ENCODE measurements around the gene G6PC3.
"Not testable (repeated sequence)": the region's sequence is repeated elsewhere in the genome, so short reads cannot be mapped to it uniquely, and the experiment has no call there.

G6PC3 gene

GRCh38 chr17:44101858-44102257, 31.3 kb downstream of the G6PC3 start:
- not testable (repeated sequence) for H3K27ac ChIP-seq (ENCODE audit: low read depth, low read length); H3K27me3 ChIP-seq (ENCODE audit: control insufficient read depth in 1 of 2, insufficient read depth in 2 of 2, low read length in 2 of 2); H3K9ac ChIP-seq (ENCODE audit: low read length); H3K4me3 ChIP-seq (ENCODE audit: low read depth in 1 of 2, low read length in 2 of 2); H3K9me3 ChIP-seq (ENCODE audit: low read length)
- H3K36me3 ChIP-seq (ENCODE audit: insufficient read depth, low read length): peaks cover 22% of the 10 kb centered on the region
- H3K4me1 ChIP-seq (ENCODE audit: insufficient read depth, low read length): peaks cover 32% of the 10 kb centered on the region

- Histone ChIP-seq H3K4me3 (ENCODE audit: low read depth in 1 of 2, low read length in 2 of 2) (no peak overlapping the region), H3K27ac (ENCODE audit: low read depth, low read length) (no peak overlapping the region), H3K4me1 (ENCODE audit: insufficient read depth, low read length) (peaks cover 36% of the 10 kb centered on the region), H3K27me3 (ENCODE audit: control insufficient read depth in 1 of 2, insufficient read depth in 2 of 2, low read length in 2 of 2) (no peaks in the 10 kb centered on the region), H3K9ac (ENCODE audit: low read length) (no peak overlapping the region), H3K9me3 (ENCODE audit: low read length) (no peaks in the 10 kb centered on the region), H3K36me3 (ENCODE audit: insufficient read depth, low read length) (peaks cover 22% of the 10 kb centered on the region)
Measured at GRCh38 chr17:44102849-44103622, 32.5 kb downstream of the G6PC3 start.

- no peak overlapping the region for H3K9ac ChIP-seq (ENCODE audit: low read length)
- peaks cover 60% of the 10 kb centered on the region for H3K4me1 ChIP-seq (ENCODE audit: insufficient read depth, low read length)
Measured at GRCh38 chr17:44105483-44105882, 34.9 kb downstream of the G6PC3 start.

GRCh38 chr17:44105941-44106340, 35.4 kb downstream of the G6PC3 start:
- peaks cover 22% of the 10 kb centered on the region for H3K36me3 ChIP-seq (ENCODE audit: insufficient read depth, low read length)
- peaks cover 65% of the 10 kb centered on the region for H3K4me1 ChIP-seq (ENCODE audit: insufficient read depth, low read length)
- no peaks in the 10 kb centered on the region for H3K27me3 ChIP-seq (ENCODE audit: control insufficient read depth in 1 of 2, insufficient read depth in 2 of 2, low read length in 2 of 2)
- no peak overlapping the region for H3K27ac ChIP-seq (ENCODE audit: low read depth, low read length)
- H3K9me3 ChIP-seq (ENCODE audit: low read length): no peaks in the 10 kb centered on the region
- no peak overlapping the region for H3K4me3 ChIP-seq (ENCODE audit: low read depth in 1 of 2, low read length in 2 of 2)
- H3K9ac ChIP-seq (ENCODE audit: low read length): no peak overlapping the region

More at GRCh38 chr17:44105483-44105882, 34.9 kb downstream of the G6PC3 start:
- no peak overlapping the region for H3K27ac ChIP-seq (ENCODE audit: low read depth, low read length)
- no peak overlapping the region for H3K4me3 ChIP-seq (ENCODE audit: low read depth in 1 of 2, low read length in 2 of 2)
- no peaks in the 10 kb centered on the region for H3K27me3 ChIP-seq (ENCODE audit: control insufficient read depth in 1 of 2, insufficient read depth in 2 of 2, low read length in 2 of 2)
- H3K36me3 ChIP-seq (ENCODE audit: insufficient read depth, low read length): peaks cover 22% of the 10 kb centered on the region
- H3K9me3 ChIP-seq (ENCODE audit: low read length): no peaks in the 10 kb centered on the region

GRCh38 chr17:44106801-44107200, 36.3 kb downstream of the G6PC3 start:
- H3K36me3 ChIP-seq (ENCODE audit: insufficient read depth, low read length): peaks cover 18% of the 10 kb centered on the region
- no peaks in the 10 kb centered on the region for H3K27me3 ChIP-seq (ENCODE audit: control insufficient read depth in 1 of 2, insufficient read depth in 2 of 2, low read length in 2 of 2)
- H3K4me3 ChIP-seq (ENCODE audit: low read depth in 1 of 2, low read length in 2 of 2): no peak overlapping the region
- peaks cover 72% of the 10 kb centered on the region for H3K4me1 ChIP-seq (ENCODE audit: insufficient read depth, low read length)
- H3K9me3 ChIP-seq (ENCODE audit: low read length): no peaks in the 10 kb centered on the region
- no peak overlapping the region for H3K27ac ChIP-seq (ENCODE audit: low read depth, low read length)
- H3K9ac ChIP-seq (ENCODE audit: low read length): no peak overlapping the region

GRCh38 chr17:44108440-44109311, 38.1 kb downstream of the G6PC3 start:
- Histone ChIP-seq H3K36me3 (ENCODE audit: insufficient read depth, low read length) (peaks cover 14% of the 10 kb centered on the region), H3K4me1 (ENCODE audit: insufficient read depth, low read length) (peaks cover 85% of the 10 kb centered on the region), H3K27me3 (ENCODE audit: control insufficient read depth in 1 of 2, insufficient read depth in 2 of 2, low read length in 2 of 2) (no peaks in the 10 kb centered on the region), H3K27ac (ENCODE audit: low read depth, low read length) (peak overlapping the region; percentile 93), H3K9me3 (ENCODE audit: low read length) (no peaks in the 10 kb centered on the region), H3K9ac (ENCODE audit: low read length) (peak overlapping the region; percentile 66), H3K4me3 (ENCODE audit: low read depth in 1 of 2, low read length in 2 of 2) (peak overlapping the region; percentile 2 to 32)

GRCh38 chr17:44109312-44109630, 38.7 kb downstream of the G6PC3 start:
- peaks cover 18% of the 10 kb centered on the region for H3K36me3 ChIP-seq (ENCODE audit: insufficient read depth, low read length)
- peak overlapping the region in 1 of 2 donors; percentile 12 for H3K4me3 ChIP-seq (ENCODE audit: low read depth in 1 of 2, low read length in 2 of 2)
- H3K4me1 ChIP-seq (ENCODE audit: insufficient read depth, low read length): peaks cover 86% of the 10 kb centered on the region
- H3K9ac ChIP-seq (ENCODE audit: low read length): no peak overlapping the region
- H3K27me3 ChIP-seq (ENCODE audit: control insufficient read depth in 1 of 2, insufficient read depth in 2 of 2, low read length in 2 of 2): no peaks in the 10 kb centered on the region
- H3K27ac ChIP-seq (ENCODE audit: low read depth, low read length): peak overlapping the region; percentile 93
- H3K9me3 ChIP-seq (ENCODE audit: low read length): no peaks in the 10 kb centered on the region

- Histone ChIP-seq H3K4me1 (ENCODE audit: insufficient read depth, low read length) (peaks cover 78% of the 10 kb centered on the region), H3K9ac (ENCODE audit: low read length) (peak overlapping the region; percentile 28), H3K9me3 (ENCODE audit: low read length) (no peaks in the 10 kb centered on the region), H3K36me3 (ENCODE audit: insufficient read depth, low read length) (peaks cover 18% of the 10 kb centered on the region), H3K27me3 (ENCODE audit: control insufficient read depth in 1 of 2, insufficient read depth in 2 of 2, low read length in 2 of 2) (no peaks in the 10 kb centered on the region), H3K27ac (ENCODE audit: low read depth, low read length) (peak overlapping the region; percentile 68), H3K4me3 (ENCODE audit: low read depth in 1 of 2, low read length in 2 of 2) (peak overlapping the region; percentile 2 to 52)
Measured at GRCh38 chr17:44110011-44110686, 39.6 kb downstream of the G6PC3 start.

GRCh38 chr17:44110823-44111633, 40.5 kb downstream of the G6PC3 start:
- peaks cover 25% of the 10 kb centered on the region for H3K36me3 ChIP-seq (ENCODE audit: insufficient read depth, low read length)
- H3K27ac ChIP-seq (ENCODE audit: low read depth, low read length): peak overlapping the region; percentile 68
- peaks cover 73% of the 10 kb centered on the region for H3K4me1 ChIP-seq (ENCODE audit: insufficient read depth, low read length)
- H3K9me3 ChIP-seq (ENCODE audit: low read length): no peaks in the 10 kb centered on the region
- peak overlapping the region; percentile 2 to 52 for H3K4me3 ChIP-seq (ENCODE audit: low read depth in 1 of 2, low read length in 2 of 2)
- H3K9ac ChIP-seq (ENCODE audit: low read length): no peak overlapping the region
- H3K27me3 ChIP-seq (ENCODE audit: control insufficient read depth in 1 of 2, insufficient read depth in 2 of 2, low read length in 2 of 2): no peaks in the 10 kb centered on the region

- Histone ChIP-seq H3K27ac (ENCODE audit: low read depth, low read length) (no peak overlapping the region), H3K9ac (ENCODE audit: low read length) (no peak overlapping the region), H3K36me3 (ENCODE audit: insufficient read depth, low read length) (peaks cover 32% of the 10 kb centered on the region), H3K9me3 (ENCODE audit: low read length) (no peaks in the 10 kb centered on the region), H3K4me3 (ENCODE audit: low read depth in 1 of 2, low read length in 2 of 2) (no peak overlapping the region), H3K4me1 (ENCODE audit: insufficient read depth, low read length) (peaks cover 76% of the 10 kb centered on the region), H3K27me3 (ENCODE audit: control insufficient read depth in 1 of 2, insufficient read depth in 2 of 2, low read length in 2 of 2) (no peaks in the 10 kb centered on the region)
Measured at GRCh38 chr17:44111777-44112176, 41.2 kb downstream of the G6PC3 start.
